ENCODE measurements around the gene BCAS1. TPM values are rescaled to one million over a fixed set of nuclear protein-coding genes. Genes with fewer than 3 reads are reported as not detected.

The BCAS1 gene
- total and polyA plus RNA-seq, 10 of the 15 experiments (the other 5 are each of a cell fraction or from before 2014, with no cell fraction given) = 0.21 to 1.4 (median 0.55) TPM

GRCh38 chr20:54015496-54015895 lies 54.9 kb downstream of the BCAS1 start:
- Histone ChIP-seq H3K27me3 (replicated peaks in 1 of 2; ENCODE audit: control insufficient read depth in 2 of 2, insufficient read depth in 2 of 2, low read length in 1 of 2) (no peaks in the 10 kb centered on the region), H3K4me2 (ENCODE audit: control insufficient read depth, insufficient read depth) (no peak overlapping the region), H3K36me3 (ENCODE audit: control insufficient read depth in 2 of 2, insufficient read depth in 2 of 2, low read length in 1 of 2) (no peaks in the 10 kb centered on the region), H4K20me1 (ENCODE audit: control insufficient read depth, insufficient read depth) (no peaks in the 10 kb centered on the region), H3K9ac (ENCODE audit: control insufficient read depth, insufficient read depth, low read length) (no peak overlapping the region), H3K9me3 (replicated peaks; ENCODE audit: control insufficient read depth, insufficient read depth, low read length) (no peaks in the 10 kb centered on the region; the same call in 2 of the 3 replicates), H2AFZ (ENCODE audit: control insufficient read depth, low read depth, low read length) (no peak overlapping the region), H3K79me2 (ENCODE audit: control insufficient read depth, insufficient read depth, low read length) (no peaks in the 10 kb centered on the region), H3K27ac (ENCODE audit: control insufficient read depth, insufficient read depth) (no peak overlapping the region), H3K4me1 (ENCODE audit: control insufficient read depth, insufficient read depth, low read length) (peaks cover 30% of the 10 kb centered on the region), H3K4me3 (no peak overlapping the region)
- ChIA-PET POLR2A (interaction anchor here (0.6 kb wide), 1 partner anchor 20 kb away, joined by 3 read pairs; no protein-coding TSS in a partner anchor), RAD21 (ENCODE audit: unreplicated experiment) (interaction anchor here (0.8 to 2.1 kb wide), 3 partner anchors 11 to 117 kb away, joined by 3 to 7 read pairs (median 5); no protein-coding TSS in a partner anchor), SMC1A (ENCODE audit: uncharacterized antibody, unreplicated experiment) (interaction anchor here (0.6 to 2.5 kb wide), 7 partner anchors 8 to 193 kb away, joined by 3 to 9 read pairs (median 5); no protein-coding TSS in a partner anchor), CTCF (interaction anchor here (0.6 to 1.7 kb wide), 8 partner anchors 8 to 65 kb away, joined by 3 to 14 read pairs (median 4); no protein-coding TSS in a partner anchor)
- intact Hi-C loops (cut with micrococcal nuclease; ENCODE audit: unreplicated experiment) (loop anchor here (5.0 kb wide), 2 partner anchors 47 to 58 kb away; no protein-coding TSS in a partner anchor), in situ Hi-C loops (cut with MboI) (no loop called here)
- FAIRE-seq (no peak), DNase-seq (ENCODE audit: low read depth, low spot score) (no peak), ATAC-seq (no peak)
- BruUV-seq (replicated peaks) = no TSS peak
- 78% methylated on average over 1 of the region's 1 CpG for WGBS (ENCODE audit: insufficient coverage, insufficient replicate concordance, low lambda C conversion rate, missing lambda C conversion rate)
- no peak for TF ChIP-seq BMI1 (IDR thresholded peaks at IDR 0.05; ENCODE audit: borderline replicate concordance)
- TF ChIP-seq, protein P1, sequence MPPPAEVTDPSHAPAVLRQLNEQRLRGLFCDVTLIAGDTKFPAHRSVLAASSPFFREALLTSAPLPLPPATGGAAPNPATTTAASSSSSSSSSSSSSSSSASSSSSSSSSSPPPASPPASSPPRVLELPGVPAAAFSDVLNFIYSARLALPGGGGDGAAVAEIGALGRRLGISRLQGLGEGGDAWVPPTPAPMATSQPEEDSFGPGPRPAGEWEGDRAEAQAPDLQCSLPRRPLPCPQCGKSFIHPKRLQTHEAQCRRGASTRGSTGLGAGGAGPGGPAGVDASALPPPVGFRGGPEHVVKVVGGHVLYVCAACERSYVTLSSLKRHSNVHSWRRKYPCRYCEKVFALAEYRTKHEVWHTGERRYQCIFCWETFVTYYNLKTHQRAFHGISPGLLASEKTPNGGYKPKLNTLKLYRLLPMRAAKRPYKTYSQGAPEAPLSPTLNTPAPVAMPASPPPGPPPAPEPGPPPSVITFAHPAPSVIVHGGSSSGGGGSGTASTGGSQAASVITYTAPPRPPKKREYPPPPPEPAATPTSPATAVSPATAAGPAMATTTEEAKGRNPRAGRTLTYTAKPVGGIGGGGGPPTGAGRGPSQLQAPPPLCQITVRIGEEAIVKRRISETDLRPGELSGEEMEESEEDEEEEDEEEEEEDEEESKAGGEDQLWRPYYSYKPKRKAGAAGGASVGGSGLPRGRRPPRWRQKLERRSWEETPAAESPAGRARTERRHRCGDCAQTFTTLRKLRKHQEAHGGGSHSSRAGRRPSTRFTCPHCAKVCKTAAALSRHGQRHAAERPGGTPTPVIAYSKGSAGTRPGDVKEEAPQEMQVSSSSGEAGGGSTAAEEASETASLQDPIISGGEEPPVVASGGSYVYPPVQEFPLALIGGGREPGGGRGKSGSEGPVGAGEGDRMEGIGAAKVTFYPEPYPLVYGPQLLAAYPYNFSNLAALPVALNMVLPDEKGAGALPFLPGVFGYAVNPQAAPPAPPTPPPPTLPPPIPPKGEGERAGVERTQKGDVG (CRISPR knock-in tag; IDR thresholded peaks at IDR 0.05) = no peak
- TF ChIP-seq ZNF592 (IDR thresholded peaks at IDR 0.05) = no peak
- no peak for TF ChIP-seq SMAD5 (IDR thresholded peaks at IDR 0.05; ENCODE audit: low read depth)
